Panc1 (cell line): Measurements from ENCODE around the gene C15orf40. TPM values are rescaled to one million over a fixed set of nuclear protein-coding genes. Genes with fewer than 3 reads are reported as not detected.

Experiments used
- ATAC-seq: fragments of 200-7000 bp; cut with Tn5 transposase; 2 replicates; pipeline ENCODE4 v1.9.1; 2020; ENCODE audit warnings: mild to moderate bottlenecking, moderate library complexity
- BruUV-seq: library from RNA; stranded (reverse); fragments of 400-500 nt; replicated peaks from 2 replicates; lab custom pipeline; 2021; lab: Mats Ljungman, UMichigan
- CTCF ChIA-PET: fragments of 300-600 bp; sonication (Branson Sonifier 250); formaldehyde crosslinking; loops from one replicate; lab custom pipeline; 2022; ENCODE audit warnings: antibody characterized with exemption; lab: Charles Lee
- POLR2A ChIA-PET: fragments of 300-600 bp; sonication (Branson Sonifier 250); formaldehyde crosslinking; loops from one replicate; lab custom pipeline; 2022; ENCODE audit warnings: antibody characterized with exemption; lab: Charles Lee
- DNase-seq: peaks from one replicate; pipeline ENCODE4 v3.0.0-alpha.2; 2010; ENCODE audit warnings: low read depth, low spot score
- H3K27ac ChIP-seq: 2 replicates; pipeline ENCODE4 v1.5.1; 2011; ENCODE audit warnings: mild to moderate bottlenecking, low read length, inconsistent platforms
- H3K27me3 ChIP-seq: fragments of 200-500 bp; sonication (Bioruptor generic); 2 replicates; pipeline ENCODE4 v1.6.0; 2014; ENCODE audit warnings: low read length, inconsistent platforms; ENCODE audit not compliant: control insufficient read depth, insufficient read depth
- H3K36me3 ChIP-seq: fragments of 200-500 bp; sonication (Bioruptor generic); 2 replicates; pipeline ENCODE4 v1.5.1; 2014; ENCODE audit warnings: inconsistent platforms, mild to moderate bottlenecking, low read length, moderate library complexity; ENCODE audit not compliant: control insufficient read depth, insufficient read depth
- H3K4me1 ChIP-seq: 2 replicates; pipeline ENCODE4 v1.5.1; 2011; ENCODE audit warnings: inconsistent platforms, mild to moderate bottlenecking, low read length, moderate library complexity; ENCODE audit not compliant: control insufficient read depth, insufficient read depth
- H3K4me3 ChIP-seq, 2 experiments: 2 replicates each; pipeline ENCODE4 v1.5.1; 2011 to 2012; ENCODE audit warnings: low read depth in 2 of 2, low read length in 2 of 2, mild to moderate bottlenecking in 2 of 2, inconsistent platforms in 1 of 2, moderate library complexity in 1 of 2
- H3K9me3 ChIP-seq: fragments of 200-500 bp; sonication (Bioruptor generic); 2 replicates; pipeline ENCODE4 v1.5.1; 2014; ENCODE audit warnings: low read depth, mild to moderate bottlenecking, inconsistent platforms, low read length, moderate library complexity; ENCODE audit not compliant: control insufficient read depth, insufficient read depth
- POLR2AphosphoS5 ChIP-seq: IDR thresholded peaks from 2 replicates; pipeline ENCODE4 v1.6.1; 2012; ENCODE audit warnings: mild to moderate bottlenecking, low read depth, low read length, moderate library complexity
- SIN3A ChIP-seq: IDR thresholded peaks from 2 replicates; pipeline ENCODE4 v1.6.1; 2012; ENCODE audit warnings: low read depth, mild to moderate bottlenecking, low read length, moderate library complexity, borderline replicate concordance; ENCODE audit not compliant: insufficient read depth
- TCF7L2 ChIP-seq: IDR thresholded peaks from 2 replicates; pipeline ENCODE4 v1.6.1; 2011; ENCODE audit warnings: mild to moderate bottlenecking, low read depth, low read length, inconsistent platforms
- in situ Hi-C: cut with HindIII; loops from 2 replicates; pipeline ENCODE4 v1.10.0; 2016; ENCODE audit warnings: low sequenced_read_pairs, low pct_unique_long_range_greater_than_20kb
- intact Hi-C: fragments of 100-400 bp; cut with micrococcal nuclease; formaldehyde crosslinking; loops from one replicate; pipeline ENCODE4 v1.10.0; 2022; ENCODE audit not compliant: unreplicated experiment
- total RNA-seq: library from RNA; stranded (reverse); gene quantifications from one replicate; pipeline ENCODE4 v1.2.1, GENCODE V29; 2021; ENCODE audit not compliant: unreplicated experiment
- TF ChIP-seq, protein P1 (sequence below), 2 experiments: IDR thresholded peaks; 2 replicates each; pipeline ENCODE4 v1.6.1; 2011 to 2012; ENCODE audit warnings: low read depth in 2 of 2, control low read depth in 1 of 2, low read length in 1 of 2, mild to moderate bottlenecking in 1 of 2, moderate library complexity in 1 of 2; ENCODE audit not compliant: insufficient read depth in 1 of 2
- TF ChIP-seq, protein P2 (sequence below): fragments of 450-650 bp; IDR thresholded peaks from 2 replicates; pipeline ENCODE4 v1.5.1; 2017; ENCODE audit warnings: mild to moderate bottlenecking

The C15orf40 gene
- total RNA-seq, 1 experiment from 2014 or later = 21.1 TPM

DNA sequence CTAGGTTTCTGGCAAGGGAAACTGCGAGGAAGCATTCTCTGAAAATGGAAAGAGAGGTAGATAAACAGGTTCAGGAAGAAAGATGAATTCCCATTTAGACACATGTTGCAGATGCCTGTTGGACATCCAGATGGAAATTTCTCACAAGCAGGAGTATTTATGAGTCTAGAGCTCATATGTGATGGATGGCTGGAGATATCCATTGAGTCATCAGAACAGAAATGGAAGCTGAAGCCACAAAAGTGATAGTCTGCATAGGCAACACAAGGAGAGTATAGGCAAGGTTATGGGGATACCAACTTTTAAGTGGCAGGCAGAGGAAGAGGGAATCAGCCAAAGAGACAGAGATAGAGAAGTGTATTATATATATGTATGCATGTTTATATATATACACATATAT lies 31.7 kb downstream of the C15orf40 start:
- no peak overlapping the region for H3K4me3 ChIP-seq
- no peak overlapping the region for H3K27ac ChIP-seq
- H3K27me3 ChIP-seq = no peaks in the 10 kb centered on the region
- ChIA-PET POLR2A (no interaction called here), CTCF (no interaction called here)
- no peaks in the 10 kb centered on the region for H3K36me3 ChIP-seq
- intact Hi-C loops (no loop called here), in situ Hi-C loops (no loop called here)
- DNase-seq (no peak), ATAC-seq (no peak)
- BruUV-seq = no TSS peak
- no peak for TF ChIP-seq TCF7L2
- no peak for TF ChIP-seq SIN3A
- TF ChIP-seq, protein P1, sequence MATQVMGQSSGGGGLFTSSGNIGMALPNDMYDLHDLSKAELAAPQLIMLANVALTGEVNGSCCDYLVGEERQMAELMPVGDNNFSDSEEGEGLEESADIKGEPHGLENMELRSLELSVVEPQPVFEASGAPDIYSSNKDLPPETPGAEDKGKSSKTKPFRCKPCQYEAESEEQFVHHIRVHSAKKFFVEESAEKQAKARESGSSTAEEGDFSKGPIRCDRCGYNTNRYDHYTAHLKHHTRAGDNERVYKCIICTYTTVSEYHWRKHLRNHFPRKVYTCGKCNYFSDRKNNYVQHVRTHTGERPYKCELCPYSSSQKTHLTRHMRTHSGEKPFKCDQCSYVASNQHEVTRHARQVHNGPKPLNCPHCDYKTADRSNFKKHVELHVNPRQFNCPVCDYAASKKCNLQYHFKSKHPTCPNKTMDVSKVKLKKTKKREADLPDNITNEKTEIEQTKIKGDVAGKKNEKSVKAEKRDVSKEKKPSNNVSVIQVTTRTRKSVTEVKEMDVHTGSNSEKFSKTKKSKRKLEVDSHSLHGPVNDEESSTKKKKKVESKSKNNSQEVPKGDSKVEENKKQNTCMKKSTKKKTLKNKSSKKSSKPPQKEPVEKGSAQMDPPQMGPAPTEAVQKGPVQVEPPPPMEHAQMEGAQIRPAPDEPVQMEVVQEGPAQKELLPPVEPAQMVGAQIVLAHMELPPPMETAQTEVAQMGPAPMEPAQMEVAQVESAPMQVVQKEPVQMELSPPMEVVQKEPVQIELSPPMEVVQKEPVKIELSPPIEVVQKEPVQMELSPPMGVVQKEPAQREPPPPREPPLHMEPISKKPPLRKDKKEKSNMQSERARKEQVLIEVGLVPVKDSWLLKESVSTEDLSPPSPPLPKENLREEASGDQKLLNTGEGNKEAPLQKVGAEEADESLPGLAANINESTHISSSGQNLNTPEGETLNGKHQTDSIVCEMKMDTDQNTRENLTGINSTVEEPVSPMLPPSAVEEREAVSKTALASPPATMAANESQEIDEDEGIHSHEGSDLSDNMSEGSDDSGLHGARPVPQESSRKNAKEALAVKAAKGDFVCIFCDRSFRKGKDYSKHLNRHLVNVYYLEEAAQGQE (IDR thresholded peaks at IDR 0.05; ENCODE audit: insufficient read depth in 1 of 2, low read depth in 2 of 2, low read length in 1 of 2) = no peak
- no peak for TF ChIP-seq POLR2AphosphoS5
- TF ChIP-seq, protein P2, sequence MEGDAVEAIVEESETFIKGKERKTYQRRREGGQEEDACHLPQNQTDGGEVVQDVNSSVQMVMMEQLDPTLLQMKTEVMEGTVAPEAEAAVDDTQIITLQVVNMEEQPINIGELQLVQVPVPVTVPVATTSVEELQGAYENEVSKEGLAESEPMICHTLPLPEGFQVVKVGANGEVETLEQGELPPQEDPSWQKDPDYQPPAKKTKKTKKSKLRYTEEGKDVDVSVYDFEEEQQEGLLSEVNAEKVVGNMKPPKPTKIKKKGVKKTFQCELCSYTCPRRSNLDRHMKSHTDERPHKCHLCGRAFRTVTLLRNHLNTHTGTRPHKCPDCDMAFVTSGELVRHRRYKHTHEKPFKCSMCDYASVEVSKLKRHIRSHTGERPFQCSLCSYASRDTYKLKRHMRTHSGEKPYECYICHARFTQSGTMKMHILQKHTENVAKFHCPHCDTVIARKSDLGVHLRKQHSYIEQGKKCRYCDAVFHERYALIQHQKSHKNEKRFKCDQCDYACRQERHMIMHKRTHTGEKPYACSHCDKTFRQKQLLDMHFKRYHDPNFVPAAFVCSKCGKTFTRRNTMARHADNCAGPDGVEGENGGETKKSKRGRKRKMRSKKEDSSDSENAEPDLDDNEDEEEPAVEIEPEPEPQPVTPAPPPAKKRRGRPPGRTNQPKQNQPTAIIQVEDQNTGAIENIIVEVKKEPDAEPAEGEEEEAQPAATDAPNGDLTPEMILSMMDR = no peak
- H3K9me3 ChIP-seq = no peaks in the 10 kb centered on the region
- no peaks in the 10 kb centered on the region for H3K4me1 ChIP-seq

DNA sequence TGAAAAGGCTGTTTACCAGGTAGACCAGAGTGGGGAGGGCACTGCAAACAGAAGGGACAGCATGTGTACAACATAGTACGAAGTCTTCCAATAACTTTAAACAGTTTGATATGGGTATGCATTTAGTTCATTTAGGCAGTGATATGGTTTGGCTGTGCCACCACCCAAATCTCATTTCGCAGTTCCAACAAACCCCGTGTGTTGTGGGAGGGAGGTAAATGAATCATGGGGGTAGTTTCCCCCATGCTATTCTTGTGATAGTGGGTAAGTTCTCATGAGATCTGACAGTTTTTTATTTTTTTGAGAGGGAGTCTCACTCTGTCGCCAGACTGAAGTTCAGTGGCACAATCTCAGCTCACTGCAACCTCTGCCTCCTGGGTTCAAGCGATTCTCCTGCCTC lies 33.0 kb downstream of the C15orf40 start:
- Histone ChIP-seq H3K4me1 (no peaks in the 10 kb centered on the region), H3K9me3 (no peaks in the 10 kb centered on the region), H3K27ac (no peak overlapping the region), H3K4me3 (no peak overlapping the region), H3K27me3 (no peaks in the 10 kb centered on the region), H3K36me3 (no peaks in the 10 kb centered on the region)
- no TSS peak for BruUV-seq
- intact Hi-C loops = no loop called here
- ATAC-seq (no peak), DNase-seq (no peak)
- TF ChIP-seq TCF7L2 (no peak), SIN3A (no peak), POLR2AphosphoS5 (no peak)
- TF ChIP-seq, protein P1 (IDR thresholded peaks at IDR 0.05; ENCODE audit: insufficient read depth in 1 of 2, low read depth in 2 of 2, low read length in 1 of 2) = no peak
- TF ChIP-seq, protein P2 = no peak
- ChIA-PET CTCF (no interaction called here), POLR2A (no interaction called here)
- in situ Hi-C loops = no loop called here
